Colonic mucosa (tissue), 4 donors: ENCODE measurements around the gene UAP1. TPM values are rescaled to one million over a fixed set of nuclear protein-coding genes. Genes with fewer than 3 reads are reported as not detected.

Source experiments
- DNase-seq: peaks from one replicate; pipeline ENCODE4 v3.0.0-alpha.2; 2020
- H3K27ac ChIP-seq: fragments of 200-600 bp; one replicate; pipeline ENCODE4 v1.8.0; 2021
- H3K27me3 ChIP-seq: fragments of 200-600 bp; one replicate; pipeline ENCODE4 v1.8.0; 2021
- H3K36me3 ChIP-seq: fragments of 200-600 bp; one replicate; pipeline ENCODE4 v1.8.0; 2021
- H3K4me1 ChIP-seq: fragments of 200-600 bp; one replicate; pipeline ENCODE4 v1.8.0; 2021; ENCODE audit warnings: mild to moderate bottlenecking
- H3K4me3 ChIP-seq: fragments of 200-600 bp; one replicate; pipeline ENCODE4 v1.8.0; 2021
- H3K9ac ChIP-seq, 2 donors: one replicate each; pipeline ENCODE4 v1.7.0; 2013; ENCODE audit warnings: control low read depth in 2 of 2, low read depth in 2 of 2, low read length in 2 of 2
- H3K9me3 ChIP-seq: fragments of 200-600 bp; one replicate; pipeline ENCODE4 v1.8.0; 2021
- intact Hi-C: fragments of 100-400 bp; cut with DNase I; formaldehyde crosslinking; loops from one replicate; pipeline ENCODE4 v1.14.1; 2022
- total RNA-seq, 2 donors: library from RNA; stranded (reverse); fragmentation: NEBNext Ultra II Directional in 1 of 2; extraction: Animal tissue kit (Norgen Biotek cat#: 25700) in 1 of 2; gene quantifications; one replicate each; pipeline ENCODE4 v1.2.1, GENCODE V29; 2021
- TF ChIP-seq, protein P1 (sequence below): fragments of 200-600 bp; IDR thresholded peaks from one replicate; pipeline ENCODE4 v1.8.0; 2022; ENCODE audit warnings: antibody characterized with exemption, mild to moderate bottlenecking
- donor health status: healthy.
- donor health status: DM: no; HTN: no; CAD: no.
- donor health status: DM: no; HTN: no; CAD: no.

UAP1 gene
- total RNA-seq, 2 donors from 2014 or later: 79.5 to 144 TPM

DNA sequence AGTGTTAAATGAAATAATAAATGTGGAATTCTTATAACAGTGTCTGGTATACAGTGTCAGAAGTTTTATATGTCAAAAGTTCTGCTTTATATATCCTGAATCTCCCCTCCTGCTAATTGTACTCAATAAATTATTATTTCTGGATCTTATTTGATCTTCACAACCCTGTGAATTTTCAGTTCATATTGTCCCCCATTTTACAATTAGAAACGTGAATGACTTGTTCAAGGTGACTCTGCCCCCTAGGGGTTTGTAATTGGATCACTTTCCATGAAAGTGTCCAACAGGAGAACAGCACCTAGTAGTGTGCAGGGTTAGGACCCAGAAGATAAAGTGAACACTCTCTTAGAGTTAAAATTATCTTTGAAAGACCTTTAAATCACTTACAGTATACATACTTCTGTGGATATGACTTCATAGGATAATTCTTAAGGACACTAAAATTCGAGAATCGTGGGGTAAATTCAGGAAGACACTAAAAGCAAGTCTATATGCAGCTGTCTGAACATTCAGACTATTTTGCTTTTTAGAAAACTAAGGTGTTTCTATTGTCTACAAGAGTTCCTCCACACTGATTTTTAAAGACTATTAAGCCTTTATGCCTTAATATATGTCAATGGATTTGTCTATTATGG, 66.3 kb downstream of the UAP1 start:
- Histone ChIP-seq H3K9me3 (no peaks in the 10 kb centered on the region), H3K27ac (no peak overlapping the region), H3K36me3 (no peaks in the 10 kb centered on the region), H3K9ac (no peak overlapping the region), H3K4me1 (no peaks in the 10 kb centered on the region), H3K27me3 (no peaks in the 10 kb centered on the region), H3K4me3 (no peak overlapping the region)
- intact Hi-C loops: no loop called here
- TF ChIP-seq, protein P1, sequence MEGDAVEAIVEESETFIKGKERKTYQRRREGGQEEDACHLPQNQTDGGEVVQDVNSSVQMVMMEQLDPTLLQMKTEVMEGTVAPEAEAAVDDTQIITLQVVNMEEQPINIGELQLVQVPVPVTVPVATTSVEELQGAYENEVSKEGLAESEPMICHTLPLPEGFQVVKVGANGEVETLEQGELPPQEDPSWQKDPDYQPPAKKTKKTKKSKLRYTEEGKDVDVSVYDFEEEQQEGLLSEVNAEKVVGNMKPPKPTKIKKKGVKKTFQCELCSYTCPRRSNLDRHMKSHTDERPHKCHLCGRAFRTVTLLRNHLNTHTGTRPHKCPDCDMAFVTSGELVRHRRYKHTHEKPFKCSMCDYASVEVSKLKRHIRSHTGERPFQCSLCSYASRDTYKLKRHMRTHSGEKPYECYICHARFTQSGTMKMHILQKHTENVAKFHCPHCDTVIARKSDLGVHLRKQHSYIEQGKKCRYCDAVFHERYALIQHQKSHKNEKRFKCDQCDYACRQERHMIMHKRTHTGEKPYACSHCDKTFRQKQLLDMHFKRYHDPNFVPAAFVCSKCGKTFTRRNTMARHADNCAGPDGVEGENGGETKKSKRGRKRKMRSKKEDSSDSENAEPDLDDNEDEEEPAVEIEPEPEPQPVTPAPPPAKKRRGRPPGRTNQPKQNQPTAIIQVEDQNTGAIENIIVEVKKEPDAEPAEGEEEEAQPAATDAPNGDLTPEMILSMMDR: peak; percentile 47
- DNase-seq: no peak

DNA sequence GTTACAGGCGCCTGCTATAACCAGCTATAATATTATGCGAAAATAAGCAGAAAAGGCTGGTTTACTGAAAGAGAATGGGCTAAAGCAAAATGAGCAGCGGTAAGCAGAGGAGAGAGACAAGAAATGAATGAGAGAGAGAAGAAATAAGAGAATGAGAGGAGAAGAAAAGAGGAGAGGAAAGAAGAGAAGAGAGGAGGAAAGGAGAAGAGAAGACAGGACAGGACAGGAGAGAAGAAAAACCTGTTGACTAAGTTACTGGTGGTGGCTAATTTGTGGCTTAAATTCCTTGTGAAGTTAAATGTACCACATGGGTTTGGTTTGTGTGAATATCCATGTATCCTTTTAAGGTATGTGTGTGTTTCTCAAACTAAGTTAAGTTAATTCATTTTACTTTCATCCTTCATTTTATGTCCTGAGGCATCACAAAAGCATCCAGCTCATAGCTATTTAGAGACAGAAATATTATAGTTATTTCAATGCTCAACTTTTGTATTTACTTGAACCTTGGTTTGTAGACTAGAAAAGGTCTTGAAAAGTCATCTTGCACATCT, 67.6 kb downstream of the UAP1 start:
- Histone ChIP-seq H3K36me3 (no peaks in the 10 kb centered on the region), H3K27ac (no peak overlapping the region), H3K4me3 (no peak overlapping the region), H3K9me3 (no peaks in the 10 kb centered on the region), H3K27me3 (no peaks in the 10 kb centered on the region), H3K9ac (no peak overlapping the region), H3K4me1 (no peaks in the 10 kb centered on the region)
- no peak for DNase-seq
- intact Hi-C loops: loop anchor here (1.0 kb wide), 1 partner anchor 11 kb away; no protein-coding TSS in a partner anchor
- TF ChIP-seq, protein P1: no peak

DNA sequence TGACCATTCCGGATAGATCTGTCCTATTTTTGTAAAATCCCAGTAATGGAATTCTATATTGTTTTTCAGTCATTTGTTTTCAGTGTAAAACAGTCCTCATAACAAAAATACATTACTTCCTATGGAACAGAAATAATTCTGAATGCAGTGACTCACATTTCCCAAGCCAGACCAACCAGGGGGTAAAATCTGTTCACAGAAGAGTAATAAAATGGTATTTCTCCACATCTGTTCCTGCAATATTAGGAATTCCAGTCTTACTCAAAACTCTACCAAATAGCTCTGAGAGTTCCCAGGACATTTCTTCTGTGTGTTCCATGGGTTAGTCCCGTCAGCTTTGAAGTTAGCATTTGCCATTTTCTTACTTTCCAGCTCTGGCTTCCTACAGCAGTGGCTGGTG, 68.1 kb downstream of the UAP1 start:
- TF ChIP-seq, protein P1: no peak
- no peaks in the 10 kb centered on the region for H3K27me3 ChIP-seq
- H3K36me3 ChIP-seq: no peaks in the 10 kb centered on the region
- H3K9ac ChIP-seq: no peak overlapping the region
- H3K4me1 ChIP-seq: no peaks in the 10 kb centered on the region
- no peak for DNase-seq
- H3K4me3 ChIP-seq: no peak overlapping the region
- intact Hi-C loops: loop anchor here (1.0 to 5.0 kb wide), 2 partner anchors 11 to 48 kb away; no protein-coding TSS in a partner anchor
- no peak overlapping the region for H3K27ac ChIP-seq
- no peaks in the 10 kb centered on the region for H3K9me3 ChIP-seq

DNA sequence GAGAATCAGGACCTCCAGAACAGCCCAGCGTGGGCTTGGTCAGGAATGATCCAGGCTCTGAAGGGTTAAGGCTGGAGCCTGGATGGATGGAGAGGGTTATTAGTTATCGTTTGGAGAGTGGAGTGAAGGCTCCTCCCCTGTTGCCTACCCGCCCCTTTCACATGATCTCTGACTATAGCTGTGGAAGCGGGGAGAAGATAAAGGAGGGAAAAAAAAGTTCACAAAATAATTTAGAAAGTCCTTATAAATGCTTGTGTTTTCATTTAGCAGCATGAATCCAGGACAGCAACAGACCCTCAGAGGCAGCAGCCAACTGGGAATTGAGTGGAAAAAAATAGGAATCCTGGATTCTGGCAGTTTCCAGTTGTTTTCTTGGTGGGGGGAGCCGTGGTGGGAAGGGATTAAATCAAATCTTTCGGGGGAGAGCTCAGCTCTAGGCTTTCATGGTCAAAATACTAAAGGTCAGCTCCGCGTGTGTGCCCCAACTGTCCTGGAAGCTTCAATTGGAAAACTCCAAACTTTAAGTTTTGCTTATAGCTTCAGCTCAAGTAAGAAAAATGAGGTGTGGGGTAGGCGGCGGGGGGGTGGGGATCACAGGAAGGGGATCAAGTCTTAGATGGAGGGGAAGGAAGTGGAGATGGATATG, 70.1 kb downstream of the UAP1 start:
- TF ChIP-seq, protein P1: no peak
- H3K27ac ChIP-seq: peak overlapping the region; percentile 73
- H3K27me3 ChIP-seq: no peaks in the 10 kb centered on the region
- H3K4me1 ChIP-seq: no peaks in the 10 kb centered on the region
- H3K4me3 ChIP-seq: peak overlapping the region; percentile 18
- no peaks in the 10 kb centered on the region for H3K9me3 ChIP-seq
- H3K36me3 ChIP-seq: no peaks in the 10 kb centered on the region
- intact Hi-C loops: loop anchor here (5.0 kb wide), 1 partner anchor 46 kb away; no protein-coding TSS in a partner anchor
- no peak overlapping the region for H3K9ac ChIP-seq
- no peak for DNase-seq

DNA sequence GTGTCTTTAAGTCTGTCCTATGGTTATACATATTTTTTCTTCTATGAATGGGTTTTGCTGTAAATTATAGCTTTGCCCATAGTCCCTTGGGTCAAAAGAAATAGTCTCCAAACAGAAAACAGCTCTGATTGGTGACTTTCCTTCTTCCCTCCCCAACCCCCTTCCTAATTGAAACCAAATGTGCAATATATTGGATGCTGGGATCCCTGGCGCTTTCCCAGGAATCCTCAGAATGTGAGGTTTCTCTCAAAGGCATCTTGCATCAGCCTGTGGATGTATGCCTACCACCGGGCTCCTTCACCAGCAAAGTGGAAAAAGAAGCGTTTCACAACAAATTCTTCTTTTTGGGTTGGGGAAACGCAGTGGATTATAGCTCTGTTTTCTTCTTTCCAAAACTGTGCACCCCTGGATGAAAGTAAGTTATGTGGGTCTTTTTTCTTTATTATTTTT, 70.7 kb downstream of the UAP1 start, which contains the start of gene DDR2:
Gene DDR2 (plus strand): TSS at position 248 of the 450 bp plus-strand sequence. CDS start 86,600 bp downstream, outside the sequence.
- H3K4me3 ChIP-seq: peak within 1 kb of the TSS; percentile 18
- peak; percentile 57 for DNase-seq
- intact Hi-C loops: loop anchor here (5.0 kb wide), 1 partner anchor 45 kb away; no protein-coding TSS in a partner anchor
- H3K9me3 ChIP-seq: no peaks in the 10 kb centered on the region
- H3K27me3 ChIP-seq: no peaks in the 10 kb centered on the region
- H3K27ac ChIP-seq: peak within 1 kb of the TSS; percentile 73
- peak within 1 kb of the TSS; percentile 27 to 44 for H3K9ac ChIP-seq
- TF ChIP-seq, protein P1: no peak
- no peaks in the 10 kb centered on the region for H3K4me1 ChIP-seq
- H3K36me3 ChIP-seq: no peaks in the 10 kb centered on the region
